ENCODE measurements around the gene PDF. TPM values are rescaled to one million over a fixed set of nuclear protein-coding genes. Genes with fewer than 3 reads are reported as not detected.

PDF gene
- total and polyA plus RNA-seq, 2 of the 13 experiments (the other 11 are each of a cell fraction or from before 2014, with no cell fraction given): 12.4 to 48.8 TPM

DNA sequence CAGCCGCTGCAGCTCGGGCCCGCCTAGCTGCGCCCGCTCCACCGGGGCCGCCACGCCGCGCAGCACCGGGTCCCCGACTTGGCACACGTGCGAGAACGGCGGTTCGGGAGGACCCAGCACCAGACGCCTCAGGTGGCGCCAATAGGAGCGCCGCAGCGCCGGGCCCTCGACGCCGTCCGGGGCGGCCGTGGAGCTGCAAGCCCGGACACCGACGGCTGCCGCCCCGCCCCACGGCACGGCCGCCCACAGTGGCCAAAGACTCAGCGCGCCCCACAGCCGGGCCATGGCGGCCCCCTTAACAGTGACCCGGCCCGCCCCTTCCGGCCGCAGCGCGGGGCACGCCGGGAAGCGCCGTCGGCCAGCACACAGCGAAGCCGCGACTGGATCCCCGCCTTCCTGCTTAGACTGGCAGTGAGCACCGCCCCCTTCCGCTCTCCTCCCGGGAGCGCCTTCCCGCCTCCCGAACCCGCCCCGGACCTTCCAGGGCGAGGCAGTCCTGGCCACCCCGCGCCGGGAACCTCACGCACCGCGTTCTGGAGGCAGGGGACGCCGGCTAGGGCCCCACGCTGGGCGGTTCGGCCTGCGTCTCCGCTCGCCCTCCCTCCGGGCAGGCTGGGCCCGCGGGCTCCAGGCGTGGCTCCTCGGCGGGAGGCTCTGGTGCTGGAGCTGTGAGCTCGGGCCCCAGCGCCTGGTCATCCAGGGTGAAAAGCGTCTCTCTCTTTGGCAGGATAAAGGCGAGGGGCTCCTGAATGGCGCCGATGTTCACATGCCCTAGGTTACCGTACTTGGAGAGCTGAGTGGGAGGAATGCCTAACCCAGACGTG is at the start of gene PDF (continued):
- TF ChIP-seq, protein P1, sequence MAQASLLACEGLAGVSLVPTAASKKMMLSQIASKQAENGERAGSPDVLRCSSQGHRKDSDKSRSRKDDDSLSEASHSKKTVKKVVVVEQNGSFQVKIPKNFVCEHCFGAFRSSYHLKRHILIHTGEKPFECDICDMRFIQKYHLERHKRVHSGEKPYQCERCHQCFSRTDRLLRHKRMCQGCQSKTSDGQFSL (CRISPR knock-in tag; IDR thresholded peaks at IDR 0.05): 0 out of 2 replicates have a peak, but pooled peaks have one; percentile 19
- TF ChIP-seq, protein P2, sequence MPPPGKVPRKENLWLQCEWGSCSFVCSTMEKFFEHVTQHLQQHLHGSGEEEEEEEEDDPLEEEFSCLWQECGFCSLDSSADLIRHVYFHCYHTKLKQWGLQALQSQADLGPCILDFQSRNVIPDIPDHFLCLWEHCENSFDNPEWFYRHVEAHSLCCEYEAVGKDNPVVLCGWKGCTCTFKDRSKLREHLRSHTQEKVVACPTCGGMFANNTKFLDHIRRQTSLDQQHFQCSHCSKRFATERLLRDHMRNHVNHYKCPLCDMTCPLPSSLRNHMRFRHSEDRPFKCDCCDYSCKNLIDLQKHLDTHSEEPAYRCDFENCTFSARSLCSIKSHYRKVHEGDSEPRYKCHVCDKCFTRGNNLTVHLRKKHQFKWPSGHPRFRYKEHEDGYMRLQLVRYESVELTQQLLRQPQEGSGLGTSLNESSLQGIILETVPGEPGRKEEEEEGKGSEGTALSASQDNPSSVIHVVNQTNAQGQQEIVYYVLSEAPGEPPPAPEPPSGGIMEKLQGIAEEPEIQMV (CRISPR knock-in tag; IDR thresholded peaks at IDR 0.05; ENCODE audit: low read depth): peak; percentile 25; the same call in 1 of the 2 replicates
- TF ChIP-seq ZFP1 (CRISPR knock-in tag; IDR thresholded peaks at IDR 0.05) (no peak), ZNF263 (CRISPR knock-in tag; IDR thresholded peaks at IDR 0.05) (peak; percentile 72), YEATS2 (CRISPR knock-in tag; IDR thresholded peaks at IDR 0.05; ENCODE audit: borderline replicate concordance) (peak; percentile 89), KDM6A (CRISPR knock-in tag; IDR thresholded peaks at IDR 0.05; ENCODE audit: low read depth) (no peak), KAT8 (CRISPR knock-in tag; IDR thresholded peaks at IDR 0.05) (peak; percentile 94), KMT2B (CRISPR knock-in tag; IDR thresholded peaks at IDR 0.05) (peak; percentile 87), TCF7L2 (IDR thresholded peaks at IDR 0.05; ENCODE audit: low read depth, low read length) (no peak), SRSF4 (IDR thresholded peaks at IDR 0.05; ENCODE audit: low read depth, low read length, poor library complexity, severe bottlenecking) (peak; percentile 21), CEBPB (IDR thresholded peaks at IDR 0.05; ENCODE audit: borderline replicate concordance, low read depth, low read length) (no peak), DR1 (CRISPR knock-in tag; IDR thresholded peaks at IDR 0.05) (peak; percentile 91), ZNF264 (CRISPR knock-in tag; IDR thresholded peaks at IDR 0.05) (peak; percentile 73), FOXM1 (CRISPR knock-in tag; IDR thresholded peaks at IDR 0.05) (peak; percentile 73; the same call in 1 of the 2 replicates), ZNF558 (CRISPR knock-in tag; IDR thresholded peaks at IDR 0.05; ENCODE audit: borderline replicate concordance) (peak; percentile 72; the same call in 1 of the 2 replicates)
- TF ChIP-seq, protein P3, sequence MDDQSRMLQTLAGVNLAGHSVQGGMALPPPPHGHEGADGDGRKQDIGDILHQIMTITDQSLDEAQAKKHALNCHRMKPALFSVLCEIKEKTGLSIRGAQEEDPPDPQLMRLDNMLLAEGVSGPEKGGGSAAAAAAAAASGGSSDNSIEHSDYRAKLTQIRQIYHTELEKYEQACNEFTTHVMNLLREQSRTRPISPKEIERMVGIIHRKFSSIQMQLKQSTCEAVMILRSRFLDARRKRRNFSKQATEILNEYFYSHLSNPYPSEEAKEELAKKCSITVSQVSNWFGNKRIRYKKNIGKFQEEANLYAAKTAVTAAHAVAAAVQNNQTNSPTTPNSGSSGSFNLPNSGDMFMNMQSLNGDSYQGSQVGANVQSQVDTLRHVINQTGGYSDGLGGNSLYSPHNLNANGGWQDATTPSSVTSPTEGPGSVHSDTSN (CRISPR knock-in tag; IDR thresholded peaks at IDR 0.05; ENCODE audit: borderline replicate concordance): no peak
- TF ChIP-seq, protein P4, sequence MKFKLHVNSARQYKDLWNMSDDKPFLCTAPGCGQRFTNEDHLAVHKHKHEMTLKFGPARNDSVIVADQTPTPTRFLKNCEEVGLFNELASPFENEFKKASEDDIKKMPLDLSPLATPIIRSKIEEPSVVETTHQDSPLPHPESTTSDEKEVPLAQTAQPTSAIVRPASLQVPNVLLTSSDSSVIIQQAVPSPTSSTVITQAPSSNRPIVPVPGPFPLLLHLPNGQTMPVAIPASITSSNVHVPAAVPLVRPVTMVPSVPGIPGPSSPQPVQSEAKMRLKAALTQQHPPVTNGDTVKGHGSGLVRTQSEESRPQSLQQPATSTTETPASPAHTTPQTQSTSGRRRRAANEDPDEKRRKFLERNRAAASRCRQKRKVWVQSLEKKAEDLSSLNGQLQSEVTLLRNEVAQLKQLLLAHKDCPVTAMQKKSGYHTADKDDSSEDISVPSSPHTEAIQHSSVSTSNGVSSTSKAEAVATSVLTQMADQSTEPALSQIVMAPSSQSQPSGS (CRISPR knock-in tag; IDR thresholded peaks at IDR 0.05): peak; percentile 78; the same call in 1 of the 2 replicates
- TF ChIP-seq, protein P5, sequence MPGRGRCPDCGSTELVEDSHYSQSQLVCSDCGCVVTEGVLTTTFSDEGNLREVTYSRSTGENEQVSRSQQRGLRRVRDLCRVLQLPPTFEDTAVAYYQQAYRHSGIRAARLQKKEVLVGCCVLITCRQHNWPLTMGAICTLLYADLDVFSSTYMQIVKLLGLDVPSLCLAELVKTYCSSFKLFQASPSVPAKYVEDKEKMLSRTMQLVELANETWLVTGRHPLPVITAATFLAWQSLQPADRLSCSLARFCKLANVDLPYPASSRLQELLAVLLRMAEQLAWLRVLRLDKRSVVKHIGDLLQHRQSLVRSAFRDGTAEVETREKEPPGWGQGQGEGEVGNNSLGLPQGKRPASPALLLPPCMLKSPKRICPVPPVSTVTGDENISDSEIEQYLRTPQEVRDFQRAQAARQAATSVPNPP (CRISPR knock-in tag; IDR thresholded peaks at IDR 0.05): peak; percentile 39; the same call in 1 of the 2 replicates
- TF ChIP-seq, protein P6, sequence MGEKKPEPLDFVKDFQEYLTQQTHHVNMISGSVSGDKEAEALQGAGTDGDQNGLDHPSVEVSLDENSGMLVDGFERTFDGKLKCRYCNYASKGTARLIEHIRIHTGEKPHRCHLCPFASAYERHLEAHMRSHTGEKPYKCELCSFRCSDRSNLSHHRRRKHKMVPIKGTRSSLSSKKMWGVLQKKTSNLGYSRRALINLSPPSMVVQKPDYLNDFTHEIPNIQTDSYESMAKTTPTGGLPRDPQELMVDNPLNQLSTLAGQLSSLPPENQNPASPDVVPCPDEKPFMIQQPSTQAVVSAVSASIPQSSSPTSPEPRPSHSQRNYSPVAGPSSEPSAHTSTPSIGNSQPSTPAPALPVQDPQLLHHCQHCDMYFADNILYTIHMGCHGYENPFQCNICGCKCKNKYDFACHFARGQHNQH (CRISPR knock-in tag; IDR thresholded peaks at IDR 0.05): peak; percentile 95
- TF ChIP-seq, protein P7, sequence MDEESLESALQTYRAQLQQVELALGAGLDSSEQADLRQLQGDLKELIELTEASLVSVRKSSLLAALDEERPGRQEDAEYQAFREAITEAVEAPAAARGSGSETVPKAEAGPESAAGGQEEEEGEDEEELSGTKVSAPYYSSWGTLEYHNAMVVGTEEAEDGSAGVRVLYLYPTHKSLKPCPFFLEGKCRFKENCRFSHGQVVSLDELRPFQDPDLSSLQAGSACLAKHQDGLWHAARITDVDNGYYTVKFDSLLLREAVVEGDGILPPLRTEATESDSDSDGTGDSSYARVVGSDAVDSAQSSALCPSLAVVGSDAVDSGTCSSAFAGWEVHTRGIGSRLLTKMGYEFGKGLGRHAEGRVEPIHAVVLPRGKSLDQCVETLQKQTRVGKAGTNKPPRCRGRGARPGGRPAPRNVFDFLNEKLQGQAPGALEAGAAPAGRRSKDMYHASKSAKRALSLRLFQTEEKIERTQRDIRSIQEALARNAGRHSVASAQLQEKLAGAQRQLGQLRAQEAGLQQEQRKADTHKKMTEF (CRISPR knock-in tag; IDR thresholded peaks at IDR 0.05): peak; percentile 96
